HG03460 (cell line): ENCODE results near the gene NUCB1.
"Not testable (repeated sequence)": the region's sequence is repeated elsewhere in the genome, so short reads cannot be mapped to it uniquely, and the experiment has no call there.

Experiments used
- ATAC-seq: cut with Tn5 transposase; IDR thresholded peaks from one replicate; pipeline ENCODE4 v1.9.1; 2021; ENCODE audit not compliant: unreplicated experiment

The NUCB1 gene

GRCh38 chr19:48874303-48875135 lies 25.6 kb upstream of the NUCB1 start:
- no peak for ATAC-seq

- not testable (repeated sequence) for ATAC-seq
Measured at GRCh38 chr19:48876043-48876981, 23.8 kb upstream of the NUCB1 start.

- no peak for ATAC-seq
Measured at GRCh38 chr19:48877855-48878195, 22.3 kb upstream of the NUCB1 start.

GRCh38 chr19:48878196-48879024 lies 21.7 kb upstream of the NUCB1 start:
- no peak for ATAC-seq

- ATAC-seq = no peak
Measured at GRCh38 chr19:48879025-48879637, 21.0 kb upstream of the NUCB1 start.

GRCh38 chr19:48879696-48880095 lies 20.4 kb upstream of the NUCB1 start:
- ATAC-seq = not testable (repeated sequence)

- ATAC-seq = no peak
Measured at GRCh38 chr19:48881741-48882657, 18.1 kb upstream of the NUCB1 start.

GRCh38 chr19:48883726-48884125 lies 16.4 kb upstream of the NUCB1 start:
- ATAC-seq = no peak

- ATAC-seq = no peak
Measured at GRCh38 chr19:48887861-48888612, 12.1 kb upstream of the NUCB1 start.

GRCh38 chr19:48889496-48889895 lies 10.6 kb upstream of the NUCB1 start:
- ATAC-seq = not testable (repeated sequence)

GRCh38 chr19:48890551-48890950 lies 9.6 kb upstream of the NUCB1 start:
- ATAC-seq = no peak

- ATAC-seq = no peak
Measured at GRCh38 chr19:48895226-48895625, 4.9 kb upstream of the NUCB1 start.

- no peak for ATAC-seq
Measured at GRCh38 chr19:48896191-48896720, 3.9 kb upstream of the NUCB1 start.

- ATAC-seq = no peak
Measured at GRCh38 chr19:48897181-48897580, 2.9 kb upstream of the NUCB1 start.

- not testable (repeated sequence) for ATAC-seq
Measured at GRCh38 chr19:48899386-48899749, 744 bp upstream of the NUCB1 start.

GRCh38 chr19:48900477-48901406 lies 630 bp downstream of the NUCB1 start:
- no peak for ATAC-seq

- not testable (repeated sequence) for ATAC-seq
Measured at GRCh38 chr19:48902291-48902690, 2.2 kb downstream of the NUCB1 start.

GRCh38 chr19:48903788-48904187 lies 3.7 kb downstream of the NUCB1 start:
- not testable (repeated sequence) for ATAC-seq
